ENCODE data around the gene FAM124A. TPM values are rescaled to one million over a fixed set of nuclear protein-coding genes. Genes with fewer than 3 reads are reported as not detected.

Gene FAM124A
- total and polyA plus RNA-seq, 2 experiments from 2014 or later: 37.7 to 109 TPM

DNA sequence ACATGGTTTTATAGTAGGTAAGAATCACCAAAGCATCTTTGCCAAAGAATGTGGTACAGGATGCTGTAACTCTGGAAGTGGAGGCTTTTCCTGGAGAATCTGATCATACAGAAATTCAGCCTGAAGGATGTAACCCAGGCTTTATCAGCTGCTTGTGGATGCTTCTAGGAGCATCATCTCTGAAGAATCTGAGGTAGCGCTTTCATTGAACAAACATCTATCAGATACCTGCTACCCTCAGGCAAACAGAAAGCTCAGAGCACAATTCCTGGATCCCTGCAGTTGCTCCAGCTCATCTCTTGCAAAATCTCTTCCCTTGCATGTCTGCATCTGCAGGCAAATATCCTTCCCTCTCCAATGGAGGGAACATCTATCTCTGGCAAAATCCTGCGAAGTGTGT, 9.3 kb downstream of the FAM124A start:
- peaks cover 96% of the 10 kb centered on the region for H3K79me2 ChIP-seq (replicated peaks; ENCODE audit: insufficient read depth)
- DNase-seq (ENCODE audit: low spot score): no peak
- H3K27ac Mint-ChIP-seq: no peak overlapping the region; the same call in 1 of the 2 replicates

More for the DNA sequence above, 9.3 kb downstream of the FAM124A start:
- H3K9me2 ChIP-seq (ENCODE audit: insufficient read depth): no peaks in the 10 kb centered on the region
- no peak overlapping the region for H3K27ac ChIP-seq (ENCODE audit: low read depth)
- TF ChIP-seq EZH2phosphoT487 (IDR thresholded peaks at IDR 0.05; ENCODE audit: unreplicated experiment): no peak
- TF ChIP-seq, protein P1, sequence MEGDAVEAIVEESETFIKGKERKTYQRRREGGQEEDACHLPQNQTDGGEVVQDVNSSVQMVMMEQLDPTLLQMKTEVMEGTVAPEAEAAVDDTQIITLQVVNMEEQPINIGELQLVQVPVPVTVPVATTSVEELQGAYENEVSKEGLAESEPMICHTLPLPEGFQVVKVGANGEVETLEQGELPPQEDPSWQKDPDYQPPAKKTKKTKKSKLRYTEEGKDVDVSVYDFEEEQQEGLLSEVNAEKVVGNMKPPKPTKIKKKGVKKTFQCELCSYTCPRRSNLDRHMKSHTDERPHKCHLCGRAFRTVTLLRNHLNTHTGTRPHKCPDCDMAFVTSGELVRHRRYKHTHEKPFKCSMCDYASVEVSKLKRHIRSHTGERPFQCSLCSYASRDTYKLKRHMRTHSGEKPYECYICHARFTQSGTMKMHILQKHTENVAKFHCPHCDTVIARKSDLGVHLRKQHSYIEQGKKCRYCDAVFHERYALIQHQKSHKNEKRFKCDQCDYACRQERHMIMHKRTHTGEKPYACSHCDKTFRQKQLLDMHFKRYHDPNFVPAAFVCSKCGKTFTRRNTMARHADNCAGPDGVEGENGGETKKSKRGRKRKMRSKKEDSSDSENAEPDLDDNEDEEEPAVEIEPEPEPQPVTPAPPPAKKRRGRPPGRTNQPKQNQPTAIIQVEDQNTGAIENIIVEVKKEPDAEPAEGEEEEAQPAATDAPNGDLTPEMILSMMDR (conservative IDR thresholded peaks at IDR 0.05; ENCODE audit: low read depth in 2 of 2): no peak
- TF ChIP-seq ZNF331 (CRISPR knock-in tag; IDR thresholded peaks at IDR 0.05; ENCODE audit: low read depth): no peak
- TF ChIP-seq CREB1 (CRISPR knock-in tag; IDR thresholded peaks at IDR 0.05; ENCODE audit: low read depth): no peak
- no peak for TF ChIP-seq EZH2 (IDR thresholded peaks at IDR 0.05; ENCODE audit: low read depth, unreplicated experiment)
- TF ChIP-seq NANOG (IDR thresholded peaks at IDR 0.05; ENCODE audit: borderline replicate concordance): no peak
- no peak for TF ChIP-seq POLR2AphosphoS5 (IDR thresholded peaks at IDR 0.05; ENCODE audit: low read depth)
- no peak for TF ChIP-seq ZNF114 (CRISPR knock-in tag; IDR thresholded peaks at IDR 0.05)
- TF ChIP-seq, protein P2, sequence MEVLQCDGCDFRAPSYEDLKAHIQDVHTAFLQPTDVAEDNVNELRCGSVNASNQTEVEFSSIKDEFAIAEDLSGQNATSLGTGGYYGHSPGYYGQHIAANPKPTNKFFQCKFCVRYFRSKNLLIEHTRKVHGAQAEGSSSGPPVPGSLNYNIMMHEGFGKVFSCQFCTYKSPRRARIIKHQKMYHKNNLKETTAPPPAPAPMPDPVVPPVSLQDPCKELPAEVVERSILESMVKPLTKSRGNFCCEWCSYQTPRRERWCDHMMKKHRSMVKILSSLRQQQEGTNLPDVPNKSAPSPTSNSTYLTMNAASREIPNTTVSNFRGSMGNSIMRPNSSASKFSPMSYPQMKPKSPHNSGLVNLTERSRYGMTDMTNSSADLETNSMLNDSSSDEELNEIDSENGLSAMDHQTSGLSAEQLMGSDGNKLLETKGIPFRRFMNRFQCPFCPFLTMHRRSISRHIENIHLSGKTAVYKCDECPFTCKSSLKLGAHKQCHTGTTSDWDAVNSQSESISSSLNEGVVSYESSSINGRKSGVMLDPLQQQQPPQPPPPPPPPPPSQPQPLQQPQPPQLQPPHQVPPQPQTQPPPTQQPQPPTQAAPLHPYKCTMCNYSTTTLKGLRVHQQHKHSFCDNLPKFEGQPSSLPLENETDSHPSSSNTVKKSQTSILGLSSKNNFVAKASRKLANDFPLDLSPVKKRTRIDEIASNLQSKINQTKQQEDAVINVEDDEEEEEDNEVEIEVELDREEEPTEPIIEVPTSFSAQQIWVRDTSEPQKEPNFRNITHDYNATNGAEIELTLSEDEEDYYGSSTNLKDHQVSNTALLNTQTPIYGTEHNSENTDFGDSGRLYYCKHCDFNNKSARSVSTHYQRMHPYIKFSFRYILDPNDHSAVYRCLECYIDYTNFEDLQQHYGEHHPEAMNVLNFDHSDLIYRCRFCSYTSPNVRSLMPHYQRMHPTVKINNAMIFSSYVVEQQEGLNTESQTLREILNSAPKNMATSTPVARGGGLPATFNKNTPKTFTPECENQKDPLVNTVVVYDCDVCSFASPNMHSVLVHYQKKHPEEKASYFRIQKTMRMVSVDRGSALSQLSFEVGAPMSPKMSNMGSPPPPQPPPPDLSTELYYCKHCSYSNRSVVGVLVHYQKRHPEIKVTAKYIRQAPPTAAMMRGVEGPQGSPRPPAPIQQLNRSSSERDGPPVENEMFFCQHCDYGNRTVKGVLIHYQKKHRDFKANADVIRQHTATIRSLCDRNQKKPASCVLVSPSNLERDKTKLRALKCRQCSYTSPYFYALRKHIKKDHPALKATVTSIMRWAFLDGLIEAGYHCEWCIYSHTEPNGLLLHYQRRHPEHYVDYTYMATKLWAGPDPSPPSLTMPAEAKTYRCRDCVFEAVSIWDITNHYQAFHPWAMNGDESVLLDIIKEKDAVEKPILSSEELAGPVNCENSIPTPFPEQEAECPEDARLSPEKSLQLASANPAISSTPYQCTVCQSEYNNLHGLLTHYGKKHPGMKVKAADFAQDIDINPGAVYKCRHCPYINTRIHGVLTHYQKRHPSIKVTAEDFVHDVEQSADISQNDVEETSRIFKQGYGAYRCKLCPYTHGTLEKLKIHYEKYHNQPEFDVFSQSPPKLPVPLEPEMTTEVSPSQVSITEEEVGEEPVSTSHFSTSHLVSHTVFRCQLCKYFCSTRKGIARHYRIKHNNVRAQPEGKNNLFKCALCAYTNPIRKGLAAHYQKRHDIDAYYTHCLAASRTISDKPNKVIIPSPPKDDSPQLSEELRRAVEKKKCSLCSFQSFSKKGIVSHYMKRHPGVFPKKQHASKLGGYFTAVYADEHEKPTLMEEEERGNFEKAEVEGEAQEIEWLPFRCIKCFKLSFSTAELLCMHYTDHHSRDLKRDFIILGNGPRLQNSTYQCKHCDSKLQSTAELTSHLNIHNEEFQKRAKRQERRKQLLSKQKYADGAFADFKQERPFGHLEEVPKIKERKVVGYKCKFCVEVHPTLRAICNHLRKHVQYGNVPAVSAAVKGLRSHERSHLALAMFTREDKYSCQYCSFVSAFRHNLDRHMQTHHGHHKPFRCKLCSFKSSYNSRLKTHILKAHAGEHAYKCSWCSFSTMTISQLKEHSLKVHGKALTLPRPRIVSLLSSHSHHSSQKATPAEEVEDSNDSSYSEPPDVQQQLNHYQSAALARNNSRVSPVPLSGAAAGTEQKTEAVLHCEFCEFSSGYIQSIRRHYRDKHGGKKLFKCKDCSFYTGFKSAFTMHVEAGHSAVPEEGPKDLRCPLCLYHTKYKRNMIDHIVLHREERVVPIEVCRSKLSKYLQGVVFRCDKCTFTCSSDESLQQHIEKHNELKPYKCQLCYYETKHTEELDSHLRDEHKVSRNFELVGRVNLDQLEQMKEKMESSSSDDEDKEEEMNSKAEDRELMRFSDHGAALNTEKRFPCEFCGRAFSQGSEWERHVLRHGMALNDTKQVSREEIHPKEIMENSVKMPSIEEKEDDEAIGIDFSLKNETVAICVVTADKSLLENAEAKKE (CRISPR knock-in tag; IDR thresholded peaks at IDR 0.05): no peak
- TF ChIP-seq, protein P3, sequence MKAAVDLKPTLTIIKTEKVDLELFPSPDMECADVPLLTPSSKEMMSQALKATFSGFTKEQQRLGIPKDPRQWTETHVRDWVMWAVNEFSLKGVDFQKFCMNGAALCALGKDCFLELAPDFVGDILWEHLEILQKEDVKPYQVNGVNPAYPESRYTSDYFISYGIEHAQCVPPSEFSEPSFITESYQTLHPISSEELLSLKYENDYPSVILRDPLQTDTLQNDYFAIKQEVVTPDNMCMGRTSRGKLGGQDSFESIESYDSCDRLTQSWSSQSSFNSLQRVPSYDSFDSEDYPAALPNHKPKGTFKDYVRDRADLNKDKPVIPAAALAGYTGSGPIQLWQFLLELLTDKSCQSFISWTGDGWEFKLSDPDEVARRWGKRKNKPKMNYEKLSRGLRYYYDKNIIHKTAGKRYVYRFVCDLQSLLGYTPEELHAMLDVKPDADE (IDR thresholded peaks at IDR 0.05): no peak
- no peak for TF ChIP-seq STAT1 (IDR thresholded peaks at IDR 0.05; ENCODE audit: unreplicated experiment)
- TF ChIP-seq, protein P4, sequence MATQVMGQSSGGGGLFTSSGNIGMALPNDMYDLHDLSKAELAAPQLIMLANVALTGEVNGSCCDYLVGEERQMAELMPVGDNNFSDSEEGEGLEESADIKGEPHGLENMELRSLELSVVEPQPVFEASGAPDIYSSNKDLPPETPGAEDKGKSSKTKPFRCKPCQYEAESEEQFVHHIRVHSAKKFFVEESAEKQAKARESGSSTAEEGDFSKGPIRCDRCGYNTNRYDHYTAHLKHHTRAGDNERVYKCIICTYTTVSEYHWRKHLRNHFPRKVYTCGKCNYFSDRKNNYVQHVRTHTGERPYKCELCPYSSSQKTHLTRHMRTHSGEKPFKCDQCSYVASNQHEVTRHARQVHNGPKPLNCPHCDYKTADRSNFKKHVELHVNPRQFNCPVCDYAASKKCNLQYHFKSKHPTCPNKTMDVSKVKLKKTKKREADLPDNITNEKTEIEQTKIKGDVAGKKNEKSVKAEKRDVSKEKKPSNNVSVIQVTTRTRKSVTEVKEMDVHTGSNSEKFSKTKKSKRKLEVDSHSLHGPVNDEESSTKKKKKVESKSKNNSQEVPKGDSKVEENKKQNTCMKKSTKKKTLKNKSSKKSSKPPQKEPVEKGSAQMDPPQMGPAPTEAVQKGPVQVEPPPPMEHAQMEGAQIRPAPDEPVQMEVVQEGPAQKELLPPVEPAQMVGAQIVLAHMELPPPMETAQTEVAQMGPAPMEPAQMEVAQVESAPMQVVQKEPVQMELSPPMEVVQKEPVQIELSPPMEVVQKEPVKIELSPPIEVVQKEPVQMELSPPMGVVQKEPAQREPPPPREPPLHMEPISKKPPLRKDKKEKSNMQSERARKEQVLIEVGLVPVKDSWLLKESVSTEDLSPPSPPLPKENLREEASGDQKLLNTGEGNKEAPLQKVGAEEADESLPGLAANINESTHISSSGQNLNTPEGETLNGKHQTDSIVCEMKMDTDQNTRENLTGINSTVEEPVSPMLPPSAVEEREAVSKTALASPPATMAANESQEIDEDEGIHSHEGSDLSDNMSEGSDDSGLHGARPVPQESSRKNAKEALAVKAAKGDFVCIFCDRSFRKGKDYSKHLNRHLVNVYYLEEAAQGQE (IDR thresholded peaks at IDR 0.05; ENCODE audit: unreplicated experiment): no peak
- TF ChIP-seq JUNB (IDR thresholded peaks at IDR 0.05; ENCODE audit: unreplicated experiment): no peak
- peaks cover 38% of the 10 kb centered on the region for H4K20me1 ChIP-seq (replicated peaks; ENCODE audit: insufficient read depth)
- H2AFZ ChIP-seq: no peak overlapping the region
- H3K36me3 ChIP-seq (ENCODE audit: insufficient read depth): peaks cover 32% of the 10 kb centered on the region
- H3K4me1 Mint-ChIP-seq: peaks cover 79% of the 10 kb centered on the region
- peaks cover 63% of the 10 kb centered on the region for H3K4me1 ChIP-seq (ENCODE audit: insufficient read depth)
- ATAC-seq: no peak
- no peak overlapping the region for H3K4me3 ChIP-seq
- H3K4me3 Mint-ChIP-seq: no peak overlapping the region
- no peaks in the 10 kb centered on the region for H3K9me3 Mint-ChIP-seq
- H3K27me3 Mint-ChIP-seq (ENCODE audit: insufficient read depth, low read depth, poor library complexity): peaks cover 2% of the 10 kb centered on the region
- no peaks in the 10 kb centered on the region for H3F3A ChIP-seq (replicated peaks; ENCODE audit: low read depth)
- no peak overlapping the region for H3K4me2 ChIP-seq
- H3K27me3 ChIP-seq (ENCODE audit: insufficient read depth): no peaks in the 10 kb centered on the region
- peaks cover 53% of the 10 kb centered on the region for H3K36me3 Mint-ChIP-seq (ENCODE audit: low read depth)
